GM10248 (cell line): ENCODE results near the gene ATP11A.
"Not testable (repeated sequence)": the region's sequence is repeated elsewhere in the genome, so short reads cannot be mapped to it uniquely, and the experiment has no call there.

Source experiments
- CTCF ChIA-PET: fragments of 300-600 bp; sonication (Branson Sonifier 250); formaldehyde crosslinking; extraction: SDS; loops from one replicate; lab custom pipeline; 2021; ENCODE audit warnings: antibody characterized with exemption; lab: Yijun Ruan, JAX
- POLR2A ChIA-PET: fragments of 350-650 bp; sonication (Branson Sonifier 250); formaldehyde crosslinking; extraction: SDS; loops from one replicate; lab custom pipeline; 2020; ENCODE audit warnings: antibody characterized with exemption; lab: Yijun Ruan, JAX
- DNase-seq: peaks from one replicate; pipeline ENCODE4 v3.0.0; 2012; ENCODE audit errors: extremely low spot score
- TF ChIP-seq, protein P1 (sequence below): IDR thresholded peaks from 2 replicates; pipeline ENCODE4 v1.5.1; 2012; ENCODE audit warnings: mild to moderate bottlenecking, low read depth; ENCODE audit errors: extremely low read depth, missing control alignments, control extremely low read depth

Gene ATP11A

DNA sequence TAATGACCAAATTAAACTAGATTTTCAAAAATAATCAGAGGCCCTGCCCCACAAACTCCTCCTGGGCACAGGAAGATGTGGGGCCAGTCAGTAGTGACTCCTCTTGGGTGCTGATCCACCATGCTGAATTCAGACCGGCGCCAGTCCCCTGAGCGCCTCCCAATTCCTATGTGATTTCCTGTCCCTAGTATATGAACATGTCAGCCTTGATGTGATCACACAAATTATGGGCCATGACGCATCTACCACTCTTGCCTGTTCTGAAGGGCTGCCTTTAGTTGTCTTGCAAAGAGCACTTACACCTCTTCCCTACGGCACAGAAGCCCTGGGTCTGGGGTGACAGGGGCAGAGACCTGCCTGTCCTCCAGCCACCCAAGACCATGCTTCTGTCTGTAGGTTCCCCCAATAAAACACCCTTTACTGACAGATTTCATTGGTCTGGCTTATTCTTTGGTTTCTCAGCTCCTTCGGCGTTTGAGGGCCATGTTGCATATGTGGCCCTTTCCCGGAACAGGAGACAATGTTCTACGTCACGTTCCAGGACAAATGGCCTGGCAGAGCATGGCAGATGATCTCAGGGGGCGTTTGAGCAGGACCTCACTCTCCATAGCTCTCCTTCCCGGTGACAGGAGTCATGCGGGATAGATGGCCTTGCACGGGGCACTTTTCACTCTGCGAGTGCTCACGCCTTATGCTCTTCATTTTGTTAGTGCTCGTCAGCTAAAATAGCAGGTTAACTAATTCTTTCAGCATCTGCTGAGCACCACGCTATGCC, 5.6 kb upstream of the ATP11A start:
- TF ChIP-seq, protein P1, sequence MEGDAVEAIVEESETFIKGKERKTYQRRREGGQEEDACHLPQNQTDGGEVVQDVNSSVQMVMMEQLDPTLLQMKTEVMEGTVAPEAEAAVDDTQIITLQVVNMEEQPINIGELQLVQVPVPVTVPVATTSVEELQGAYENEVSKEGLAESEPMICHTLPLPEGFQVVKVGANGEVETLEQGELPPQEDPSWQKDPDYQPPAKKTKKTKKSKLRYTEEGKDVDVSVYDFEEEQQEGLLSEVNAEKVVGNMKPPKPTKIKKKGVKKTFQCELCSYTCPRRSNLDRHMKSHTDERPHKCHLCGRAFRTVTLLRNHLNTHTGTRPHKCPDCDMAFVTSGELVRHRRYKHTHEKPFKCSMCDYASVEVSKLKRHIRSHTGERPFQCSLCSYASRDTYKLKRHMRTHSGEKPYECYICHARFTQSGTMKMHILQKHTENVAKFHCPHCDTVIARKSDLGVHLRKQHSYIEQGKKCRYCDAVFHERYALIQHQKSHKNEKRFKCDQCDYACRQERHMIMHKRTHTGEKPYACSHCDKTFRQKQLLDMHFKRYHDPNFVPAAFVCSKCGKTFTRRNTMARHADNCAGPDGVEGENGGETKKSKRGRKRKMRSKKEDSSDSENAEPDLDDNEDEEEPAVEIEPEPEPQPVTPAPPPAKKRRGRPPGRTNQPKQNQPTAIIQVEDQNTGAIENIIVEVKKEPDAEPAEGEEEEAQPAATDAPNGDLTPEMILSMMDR: no peak
- DNase-seq: no peak
- ChIA-PET CTCF (interaction anchor here (1.5 to 1.6 kb wide), 2 partner anchors 11 to 28 kb away, joined by 4 to 6 read pairs; no protein-coding TSS in a partner anchor), POLR2A (no interaction called here)

- POLR2A ChIA-PET, DNase-seq: not testable (repeated sequence)
- CTCF ChIA-PET: interaction anchor here (1.4 to 1.6 kb wide), 3 partner anchors 10 to 29 kb away, joined by 4 to 6 read pairs (median 4); no protein-coding TSS in a partner anchor
Measured at GRCh38 chr13:112685189-112685805, 4.5 kb upstream of the ATP11A start.

GRCh38 chr13:112685896-112686295, 3.9 kb upstream of the ATP11A start:
- TF ChIP-seq, protein P1: no peak
- ChIA-PET POLR2A (no interaction called here), CTCF (interaction anchor here (1.2 to 1.5 kb wide), 3 partner anchors 9 to 14 kb away, joined by 3 to 6 read pairs (median 4); no protein-coding TSS in a partner anchor)
- no peak for DNase-seq

DNA sequence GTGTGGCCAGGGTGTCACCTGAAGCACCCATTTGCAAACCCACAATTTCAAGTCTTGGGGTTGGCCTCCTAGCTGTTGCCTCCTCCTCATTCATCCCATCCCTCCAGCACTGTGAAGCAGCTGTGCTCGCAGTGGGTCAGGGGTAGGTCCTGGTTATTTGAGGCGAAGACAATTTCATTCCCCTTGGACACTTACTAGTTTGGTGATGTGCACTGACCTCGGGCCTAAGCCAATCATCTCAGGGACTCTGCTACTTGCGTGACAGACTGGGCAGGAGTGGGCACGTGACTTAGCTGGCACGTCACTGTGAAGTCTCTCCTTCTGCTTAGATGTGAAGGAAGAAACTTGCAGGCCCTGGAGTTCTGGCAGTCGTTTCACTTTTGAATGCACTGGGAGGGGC, 3.5 kb upstream of the ATP11A start:
- no peak for DNase-seq
- CTCF ChIA-PET: interaction anchor here (1.2 kb wide), 1 partner anchor 9 kb away, joined by 3 read pairs; no protein-coding TSS in a partner anchor
- POLR2A ChIA-PET: no interaction called here
- TF ChIP-seq, protein P1: no peak

DNA sequence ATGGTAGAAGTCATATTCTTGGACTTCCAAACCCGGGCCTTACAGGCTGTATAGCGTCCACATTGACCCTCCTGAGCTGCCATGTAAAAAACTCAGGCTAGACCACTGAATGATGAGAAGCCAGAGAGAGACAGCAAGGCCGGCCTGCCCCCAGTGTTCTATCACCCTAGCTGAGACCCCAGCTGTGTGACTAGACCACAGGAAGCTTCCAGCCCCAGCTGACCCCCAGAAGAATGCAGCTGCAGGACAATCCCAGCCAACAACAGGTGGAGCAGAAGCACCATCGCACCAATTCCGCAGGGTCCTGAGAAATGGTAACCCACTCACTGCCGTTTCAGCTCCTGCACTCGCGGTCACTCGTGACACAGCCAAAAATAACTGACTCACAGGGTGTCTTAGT, 2.9 kb upstream of the ATP11A start:
- ChIA-PET POLR2A (no interaction called here), CTCF (interaction anchor here (1.2 kb wide), 1 partner anchor 10 kb away, joined by 3 read pairs; no protein-coding TSS in a partner anchor)
- TF ChIP-seq, protein P1: no peak
- DNase-seq: no peak

- POLR2A ChIA-PET: no interaction called here
- no peak for DNase-seq
- CTCF ChIA-PET: interaction anchor here (0.8 kb wide), 1 partner anchor 47 kb away, joined by 3 read pairs; no protein-coding TSS in a partner anchor
Measured at GRCh38 chr13:112687836-112688559, 1.8 kb upstream of the ATP11A start.

More at GRCh38 chr13:112687836-112688559, 1.8 kb upstream of the ATP11A start:
- TF ChIP-seq, protein P1: no peak
